Measurements from ENCODE around the gene UTP25.

DNA sequence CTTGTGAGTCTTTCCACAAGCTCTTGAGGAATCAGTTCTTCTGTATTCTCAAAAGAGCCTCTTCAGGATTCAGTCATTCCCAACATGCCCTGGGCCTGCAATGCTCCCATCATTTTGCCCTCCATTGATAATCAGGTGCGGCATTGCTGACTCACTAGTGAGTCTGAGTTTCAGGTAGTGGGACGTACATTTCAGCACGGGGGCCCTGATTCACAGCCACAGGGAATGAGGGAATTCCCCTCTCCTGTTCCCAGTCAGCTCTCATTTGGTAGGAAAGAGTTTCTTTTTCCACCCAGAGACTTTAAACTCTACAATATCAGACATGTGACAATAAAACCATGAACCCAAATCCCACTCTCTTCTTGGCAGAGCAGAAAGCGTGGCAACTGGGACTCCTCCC is 18.2 kb upstream of the UTP25 start:
- TF ChIP-seq, protein P1, sequence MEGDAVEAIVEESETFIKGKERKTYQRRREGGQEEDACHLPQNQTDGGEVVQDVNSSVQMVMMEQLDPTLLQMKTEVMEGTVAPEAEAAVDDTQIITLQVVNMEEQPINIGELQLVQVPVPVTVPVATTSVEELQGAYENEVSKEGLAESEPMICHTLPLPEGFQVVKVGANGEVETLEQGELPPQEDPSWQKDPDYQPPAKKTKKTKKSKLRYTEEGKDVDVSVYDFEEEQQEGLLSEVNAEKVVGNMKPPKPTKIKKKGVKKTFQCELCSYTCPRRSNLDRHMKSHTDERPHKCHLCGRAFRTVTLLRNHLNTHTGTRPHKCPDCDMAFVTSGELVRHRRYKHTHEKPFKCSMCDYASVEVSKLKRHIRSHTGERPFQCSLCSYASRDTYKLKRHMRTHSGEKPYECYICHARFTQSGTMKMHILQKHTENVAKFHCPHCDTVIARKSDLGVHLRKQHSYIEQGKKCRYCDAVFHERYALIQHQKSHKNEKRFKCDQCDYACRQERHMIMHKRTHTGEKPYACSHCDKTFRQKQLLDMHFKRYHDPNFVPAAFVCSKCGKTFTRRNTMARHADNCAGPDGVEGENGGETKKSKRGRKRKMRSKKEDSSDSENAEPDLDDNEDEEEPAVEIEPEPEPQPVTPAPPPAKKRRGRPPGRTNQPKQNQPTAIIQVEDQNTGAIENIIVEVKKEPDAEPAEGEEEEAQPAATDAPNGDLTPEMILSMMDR (IDR thresholded peaks at IDR 0.05), result no peak
- no peak for TF ChIP-seq POLR2A (IDR thresholded peaks at IDR 0.05)
